Suppressor macrophage (primary cell): ENCODE measurements around the gene NPM1.

Source experiments
- DNase-seq, 4 experiments: peaks; one replicate each; pipeline ENCODE4 v3.0.0-alpha.2; 2020 to 2022

The NPM1 gene

GRCh38 chr5:171453056-171453725 is 65.5 kb downstream of the NPM1 start:
- DNase-seq: no peak

GRCh38 chr5:171453988-171454387 is 66.3 kb downstream of the NPM1 start:
- no peak for DNase-seq

GRCh38 chr5:171454549-171454948 is 66.9 kb downstream of the NPM1 start:
- no peak for DNase-seq

- DNase-seq: no peak
Measured at GRCh38 chr5:171455522-171455921, 67.9 kb downstream of the NPM1 start.

- no peak for DNase-seq
Measured at GRCh38 chr5:171457208-171457981, 69.7 kb downstream of the NPM1 start.

GRCh38 chr5:171459839-171460238 is 72.2 kb downstream of the NPM1 start:
- DNase-seq: no peak
